Neural cell (in vitro differentiated cells): Measurements from ENCODE around the gene ARHGEF7. TPM values are rescaled to one million over a fixed set of nuclear protein-coding genes. Genes with fewer than 3 reads are reported as not detected.

Experiments
- H2AFZ ChIP-seq: fragments of 200-600, 300-800 bp; sonication (generic), shearing (Covaris generic); 2 replicates; pipeline ENCODE4 v1.6.0; 2014; ENCODE audit warnings: low read depth, mild to moderate bottlenecking, antibody characterized with exemption, low read length, moderate library complexity
- H3F3A ChIP-seq: fragments of 200-600 bp; shearing (Covaris generic); 2 replicates; pipeline ENCODE4 v1.6.1; 2016; ENCODE audit warnings: mild to moderate bottlenecking, moderate library complexity, mixed read lengths, antibody characterized with exemption, low read length; ENCODE audit not compliant: insufficient read depth, poor library complexity, severe bottlenecking
- H3K27ac ChIP-seq: fragments of 200-600, 300-800 bp; sonication (generic), shearing (Covaris generic); 2 replicates; pipeline ENCODE4 v1.5.1; 2014; ENCODE audit warnings: mild to moderate bottlenecking, low read length, moderate library complexity
- H3K27me3 ChIP-seq: fragments of 300-800, 200-600 bp; sonication (generic), shearing (Covaris generic); 2 replicates; pipeline ENCODE4 v1.6.0; 2014; ENCODE audit warnings: mild to moderate bottlenecking, low read depth, low read length, moderate library complexity; ENCODE audit not compliant: insufficient read depth
- H3K36me3 ChIP-seq: fragments of 300-800, 200-600 bp; sonication (generic), shearing (Covaris generic); 2 replicates; pipeline ENCODE4 v1.5.1; 2014; ENCODE audit warnings: mild to moderate bottlenecking, antibody characterized with exemption, low read length, moderate library complexity; ENCODE audit not compliant: insufficient read depth
- H3K4me2 ChIP-seq: fragments of 300-800, 200-600 bp; sonication (generic), shearing (Covaris generic); 2 replicates; pipeline ENCODE4 v1.6.0; 2014; ENCODE audit warnings: mild to moderate bottlenecking, low read length
- H3K4me3 ChIP-seq: fragments of 300-800, 200-600 bp; sonication (generic), shearing (Covaris generic); 2 replicates; pipeline ENCODE4 v1.5.1; 2014; ENCODE audit warnings: mild to moderate bottlenecking, low read length, moderate library complexity
- H3K79me2 ChIP-seq: fragments of 200-600 bp; shearing (Covaris generic); replicated peaks from 2 replicates; pipeline ENCODE4 v1.6.0; 2014; ENCODE audit warnings: mild to moderate bottlenecking, low read length, moderate library complexity; ENCODE audit not compliant: insufficient read depth
- H3K9ac ChIP-seq: fragments of 300-800, 200-600 bp; sonication (generic), shearing (Covaris generic); 2 replicates; pipeline ENCODE4 v1.6.1; 2016; ENCODE audit warnings: mild to moderate bottlenecking, low read length, mixed read lengths
- H3K9me2 ChIP-seq: fragments of 200-600 bp; shearing (Covaris generic); 2 replicates; pipeline ENCODE4 v1.6.1; 2016; ENCODE audit warnings: mild to moderate bottlenecking, low read length, mixed read lengths; ENCODE audit not compliant: insufficient read depth
- H3K9me3 ChIP-seq: fragments of 200-600, 300-800 bp; sonication (generic), shearing (Covaris generic); 2 replicates; pipeline ENCODE4 v1.6.1; 2016; ENCODE audit warnings: mild to moderate bottlenecking, mixed run types, low read length, moderate library complexity, mixed read lengths
- H4K20me1 ChIP-seq: fragments of 200-600 bp; shearing (Covaris generic); 2 replicates; pipeline ENCODE4 v1.6.1; 2016; ENCODE audit warnings: mild to moderate bottlenecking, mixed run types; ENCODE audit not compliant: insufficient read depth
- EP300 ChIP-seq: fragments of 450-650 bp; conservative IDR thresholded peaks from 2 replicates; pipeline ENCODE4 v1.6.1; 2014; ENCODE audit warnings: antibody characterized with exemption, mild to moderate bottlenecking, moderate library complexity; ENCODE audit not compliant: poor library complexity, severe bottlenecking
- EZH2 ChIP-seq: fragments of 200-600, 300-800 bp; shearing (Covaris generic), sonication (generic); IDR thresholded peaks from 2 replicates; pipeline ENCODE4 v1.6.1; 2014; ENCODE audit warnings: antibody characterized with exemption, low read length, borderline replicate concordance, mild to moderate bottlenecking; ENCODE audit not compliant: insufficient read depth, poor library complexity, severe bottlenecking
- MXI1 ChIP-seq: fragments of 450-650 bp; conservative IDR thresholded peaks from 2 replicates; pipeline ENCODE4 v1.6.1; 2014; ENCODE audit warnings: antibody characterized with exemption, mild to moderate bottlenecking; ENCODE audit not compliant: poor library complexity, severe bottlenecking
- POLR2AphosphoS5 ChIP-seq: IDR thresholded peaks from 2 replicates; pipeline ENCODE4 v1.6.1; 2012
- RAD21 ChIP-seq: fragments of 450-650 bp; conservative IDR thresholded peaks from 2 replicates; pipeline ENCODE4 v1.6.1; 2014; ENCODE audit warnings: antibody characterized with exemption, mild to moderate bottlenecking, moderate library complexity
- SMC3 ChIP-seq: fragments of 450-650 bp; conservative IDR thresholded peaks from 2 replicates; pipeline ENCODE4 v1.6.1; 2014; ENCODE audit warnings: antibody characterized with exemption, mild to moderate bottlenecking, moderate library complexity; ENCODE audit not compliant: poor library complexity
- TAF1 ChIP-seq: IDR thresholded peaks from 2 replicates; pipeline ENCODE4 v1.6.1; 2012; ENCODE audit warnings: low read depth
- polyA plus RNA-seq: library from polyadenylated mRNA; depleted of rRNA; stranded (reverse); fragments of >200 nt; gene quantifications from 2 replicates; pipeline ENCODE4 v1.2.3, GENCODE V29; 2014
- TF ChIP-seq, protein P1 (sequence below): IDR thresholded peaks from 2 replicates; pipeline ENCODE4 v1.6.1; 2012; ENCODE audit warnings: borderline replicate concordance
- TF ChIP-seq, protein P2 (sequence below): fragments of 450-650 bp; IDR thresholded peaks from 2 replicates; pipeline ENCODE4 v1.5.1; 2014; ENCODE audit warnings: antibody characterized with exemption, mild to moderate bottlenecking, moderate library complexity; ENCODE audit not compliant: poor library complexity, severe bottlenecking

ARHGEF7 gene
- polyA plus RNA-seq, 1 donor from 2014 or later: 155 TPM

DNA sequence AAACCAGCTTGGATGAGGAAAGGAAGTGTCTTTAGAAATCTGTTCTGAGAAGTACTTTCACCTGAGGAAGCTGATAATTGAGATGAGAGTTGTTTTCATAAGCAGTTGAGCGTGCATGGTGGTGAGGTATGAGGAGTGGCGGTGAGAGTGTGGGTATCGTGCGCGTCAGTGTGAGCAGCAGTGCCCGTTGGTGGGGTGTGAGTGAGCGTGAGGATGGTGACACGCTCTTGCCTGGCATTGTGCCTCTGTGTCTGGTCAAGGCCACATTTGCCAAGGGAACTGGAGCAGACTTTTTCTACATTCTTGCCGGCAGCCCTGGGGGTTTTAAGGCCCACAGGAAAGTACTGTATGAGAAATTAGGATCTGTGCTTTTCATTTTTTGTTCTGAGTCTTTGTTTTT is 168.9 kb downstream of the ARHGEF7 start:
- H3K4me3 ChIP-seq: no peak overlapping the region
- no peaks in the 10 kb centered on the region for H3K9me3 ChIP-seq
- no peak for TF ChIP-seq POLR2AphosphoS5
- TF ChIP-seq EP300: no peak
- TF ChIP-seq MXI1: no peak
- TF ChIP-seq SMC3: no peak
- TF ChIP-seq EZH2: no peak
- TF ChIP-seq, protein P1, sequence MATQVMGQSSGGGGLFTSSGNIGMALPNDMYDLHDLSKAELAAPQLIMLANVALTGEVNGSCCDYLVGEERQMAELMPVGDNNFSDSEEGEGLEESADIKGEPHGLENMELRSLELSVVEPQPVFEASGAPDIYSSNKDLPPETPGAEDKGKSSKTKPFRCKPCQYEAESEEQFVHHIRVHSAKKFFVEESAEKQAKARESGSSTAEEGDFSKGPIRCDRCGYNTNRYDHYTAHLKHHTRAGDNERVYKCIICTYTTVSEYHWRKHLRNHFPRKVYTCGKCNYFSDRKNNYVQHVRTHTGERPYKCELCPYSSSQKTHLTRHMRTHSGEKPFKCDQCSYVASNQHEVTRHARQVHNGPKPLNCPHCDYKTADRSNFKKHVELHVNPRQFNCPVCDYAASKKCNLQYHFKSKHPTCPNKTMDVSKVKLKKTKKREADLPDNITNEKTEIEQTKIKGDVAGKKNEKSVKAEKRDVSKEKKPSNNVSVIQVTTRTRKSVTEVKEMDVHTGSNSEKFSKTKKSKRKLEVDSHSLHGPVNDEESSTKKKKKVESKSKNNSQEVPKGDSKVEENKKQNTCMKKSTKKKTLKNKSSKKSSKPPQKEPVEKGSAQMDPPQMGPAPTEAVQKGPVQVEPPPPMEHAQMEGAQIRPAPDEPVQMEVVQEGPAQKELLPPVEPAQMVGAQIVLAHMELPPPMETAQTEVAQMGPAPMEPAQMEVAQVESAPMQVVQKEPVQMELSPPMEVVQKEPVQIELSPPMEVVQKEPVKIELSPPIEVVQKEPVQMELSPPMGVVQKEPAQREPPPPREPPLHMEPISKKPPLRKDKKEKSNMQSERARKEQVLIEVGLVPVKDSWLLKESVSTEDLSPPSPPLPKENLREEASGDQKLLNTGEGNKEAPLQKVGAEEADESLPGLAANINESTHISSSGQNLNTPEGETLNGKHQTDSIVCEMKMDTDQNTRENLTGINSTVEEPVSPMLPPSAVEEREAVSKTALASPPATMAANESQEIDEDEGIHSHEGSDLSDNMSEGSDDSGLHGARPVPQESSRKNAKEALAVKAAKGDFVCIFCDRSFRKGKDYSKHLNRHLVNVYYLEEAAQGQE: no peak
- no peak for TF ChIP-seq TAF1
- TF ChIP-seq, protein P2, sequence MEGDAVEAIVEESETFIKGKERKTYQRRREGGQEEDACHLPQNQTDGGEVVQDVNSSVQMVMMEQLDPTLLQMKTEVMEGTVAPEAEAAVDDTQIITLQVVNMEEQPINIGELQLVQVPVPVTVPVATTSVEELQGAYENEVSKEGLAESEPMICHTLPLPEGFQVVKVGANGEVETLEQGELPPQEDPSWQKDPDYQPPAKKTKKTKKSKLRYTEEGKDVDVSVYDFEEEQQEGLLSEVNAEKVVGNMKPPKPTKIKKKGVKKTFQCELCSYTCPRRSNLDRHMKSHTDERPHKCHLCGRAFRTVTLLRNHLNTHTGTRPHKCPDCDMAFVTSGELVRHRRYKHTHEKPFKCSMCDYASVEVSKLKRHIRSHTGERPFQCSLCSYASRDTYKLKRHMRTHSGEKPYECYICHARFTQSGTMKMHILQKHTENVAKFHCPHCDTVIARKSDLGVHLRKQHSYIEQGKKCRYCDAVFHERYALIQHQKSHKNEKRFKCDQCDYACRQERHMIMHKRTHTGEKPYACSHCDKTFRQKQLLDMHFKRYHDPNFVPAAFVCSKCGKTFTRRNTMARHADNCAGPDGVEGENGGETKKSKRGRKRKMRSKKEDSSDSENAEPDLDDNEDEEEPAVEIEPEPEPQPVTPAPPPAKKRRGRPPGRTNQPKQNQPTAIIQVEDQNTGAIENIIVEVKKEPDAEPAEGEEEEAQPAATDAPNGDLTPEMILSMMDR: no peak
- no peak for TF ChIP-seq RAD21
- peaks cover 12% of the 10 kb centered on the region for H3K36me3 ChIP-seq
- no peaks in the 10 kb centered on the region for H3K27me3 ChIP-seq
- no peaks in the 10 kb centered on the region for H3K79me2 ChIP-seq
- no peak overlapping the region for H3K27ac ChIP-seq
- H4K20me1 ChIP-seq: no peaks in the 10 kb centered on the region
- H3F3A ChIP-seq: no peaks in the 10 kb centered on the region
- H3K9me2 ChIP-seq: no peaks in the 10 kb centered on the region
- no peak overlapping the region for H3K4me2 ChIP-seq
- H2AFZ ChIP-seq: no peak overlapping the region
- no peak overlapping the region for H3K9ac ChIP-seq

DNA sequence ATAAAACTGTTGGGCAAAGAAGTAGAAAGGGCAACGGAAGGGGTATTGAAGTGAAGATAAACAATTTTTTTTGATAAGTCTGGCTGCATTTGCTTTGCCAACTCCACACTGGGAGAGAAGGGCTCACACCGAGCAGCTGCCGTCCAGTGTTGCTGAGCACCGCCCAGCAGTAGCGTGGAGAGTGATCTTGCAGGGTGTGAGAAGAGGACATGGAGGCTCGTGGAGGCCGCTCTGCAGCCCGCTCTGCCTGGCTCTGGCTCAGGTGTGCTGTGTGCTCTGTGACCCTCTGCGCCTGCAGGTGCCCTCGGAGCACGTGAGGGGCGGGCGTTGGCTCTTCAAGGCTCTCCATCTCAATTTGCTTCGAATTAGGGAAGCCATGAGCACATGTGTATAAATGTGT is 169.5 kb downstream of the ARHGEF7 start:
- Histone ChIP-seq H2AFZ (no peak overlapping the region), H3F3A (no peaks in the 10 kb centered on the region), H3K79me2 (no peaks in the 10 kb centered on the region), H3K27me3 (no peaks in the 10 kb centered on the region), H3K27ac (no peak overlapping the region), H3K9me2 (no peaks in the 10 kb centered on the region), H3K9me3 (no peaks in the 10 kb centered on the region), H3K9ac (no peak overlapping the region), H3K4me3 (no peak overlapping the region), H3K4me2 (no peak overlapping the region), H4K20me1 (no peaks in the 10 kb centered on the region), H3K36me3 (peaks cover 17% of the 10 kb centered on the region)
- no peak for TF ChIP-seq EP300
- TF ChIP-seq RAD21: no peak
- no peak for TF ChIP-seq MXI1

DNA sequence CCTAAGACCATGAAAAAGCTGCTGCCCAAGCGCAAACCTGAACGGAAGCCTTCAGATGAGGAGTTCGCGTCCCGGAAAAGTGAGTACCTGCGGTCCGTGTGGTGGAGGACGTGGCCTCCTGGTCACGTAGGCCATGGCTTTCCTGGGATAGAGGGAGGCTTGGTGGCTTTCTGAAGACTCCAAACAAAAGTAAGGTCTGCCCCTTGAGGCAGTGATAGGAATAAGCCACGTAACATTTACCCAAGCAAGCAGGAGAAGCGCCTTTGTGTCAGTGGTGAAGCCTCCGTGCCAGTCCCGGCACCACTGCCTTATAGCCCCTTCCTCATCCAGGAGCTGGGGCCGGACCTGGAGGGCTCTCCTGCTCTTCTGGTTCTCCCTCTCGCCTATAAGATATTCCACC is 171.1 kb downstream of the ARHGEF7 start:
- H3K9ac ChIP-seq: no peak overlapping the region
- H4K20me1 ChIP-seq: no peaks in the 10 kb centered on the region
- no peak overlapping the region for H3K4me2 ChIP-seq
- H2AFZ ChIP-seq: no peak overlapping the region
- H3K79me2 ChIP-seq: no peaks in the 10 kb centered on the region
- TF ChIP-seq, protein P2: peak; percentile 14
- no peak for TF ChIP-seq POLR2AphosphoS5
- no peak overlapping the region for H3K27ac ChIP-seq
- no peaks in the 10 kb centered on the region for H3F3A ChIP-seq
- H3K9me2 ChIP-seq: no peaks in the 10 kb centered on the region
- H3K9me3 ChIP-seq: no peaks in the 10 kb centered on the region
- peaks cover 22% of the 10 kb centered on the region for H3K36me3 ChIP-seq
- H3K4me3 ChIP-seq: no peak overlapping the region
- H3K27me3 ChIP-seq: no peaks in the 10 kb centered on the region
